ENCODE results near the gene KRTAP10-8.
"Not testable (repeated sequence)": the region's sequence is repeated elsewhere in the genome, so short reads cannot be mapped to it uniquely, and the experiment has no call there.

The KRTAP10-8 gene

GRCh38 chr21:44589586-44590305, 22.1 kb upstream of the KRTAP10-8 start:
- no peak for TF ChIP-seq POLR2A (IDR thresholded peaks at IDR 0.05; ENCODE audit: low read depth, low read length)
- no peak for DNase-seq (ENCODE audit: insufficient read length, low spot score)
- FAIRE-seq: no peak

- no peak for DNase-seq (ENCODE audit: insufficient read length, low spot score)
- FAIRE-seq: no peak
Measured at GRCh38 chr21:44590311-44590721, 21.6 kb upstream of the KRTAP10-8 start.

GRCh38 chr21:44590897-44591800, 20.7 kb upstream of the KRTAP10-8 start:
- not testable (repeated sequence) for DNase-seq (ENCODE audit: insufficient read length, low spot score); FAIRE-seq

More at GRCh38 chr21:44590311-44590721, 21.6 kb upstream of the KRTAP10-8 start:
- no peak for TF ChIP-seq POLR2A (IDR thresholded peaks at IDR 0.05; ENCODE audit: low read depth, low read length)

GRCh38 chr21:44591801-44592130, 20.1 kb upstream of the KRTAP10-8 start:
- FAIRE-seq; DNase-seq (ENCODE audit: insufficient read length, low spot score): not testable (repeated sequence)

GRCh38 chr21:44592446-44593311, 19.2 kb upstream of the KRTAP10-8 start, which contains the start of gene KRTAP10-6:
Gene KRTAP10-6 (minus strand): TSS chr21:44592505. CDS start chr21:44592484, 21 bp downstream.
- DNase-seq (ENCODE audit: insufficient read length, low spot score) (no peak), FAIRE-seq (no peak)
- no peak for TF ChIP-seq POLR2A (IDR thresholded peaks at IDR 0.05; ENCODE audit: low read depth, low read length)

GRCh38 chr21:44593598-44594405, 18.1 kb upstream of the KRTAP10-8 start:
- FAIRE-seq (no peak), DNase-seq (ENCODE audit: insufficient read length, low spot score) (no peak)
- no peak for TF ChIP-seq POLR2A (IDR thresholded peaks at IDR 0.05; ENCODE audit: low read depth, low read length)

- no peak for DNase-seq (ENCODE audit: insufficient read length, low spot score)
- TF ChIP-seq POLR2A (IDR thresholded peaks at IDR 0.05; ENCODE audit: low read depth, low read length): no peak
Measured at GRCh38 chr21:44594406-44594916, 17.4 kb upstream of the KRTAP10-8 start.

GRCh38 chr21:44595524-44595923, 16.4 kb upstream of the KRTAP10-8 start:
- no peak for TF ChIP-seq POLR2A (IDR thresholded peaks at IDR 0.05; ENCODE audit: low read depth, low read length)
- no peak for DNase-seq (ENCODE audit: insufficient read length, low spot score)
- no peak for FAIRE-seq

More at GRCh38 chr21:44594406-44594916, 17.4 kb upstream of the KRTAP10-8 start:
- no peak for FAIRE-seq

GRCh38 chr21:44596068-44596725, 15.7 kb upstream of the KRTAP10-8 start:
- DNase-seq (ENCODE audit: insufficient read length, low spot score): no peak
- FAIRE-seq: no peak
- TF ChIP-seq POLR2A (IDR thresholded peaks at IDR 0.05; ENCODE audit: low read depth, low read length): no peak

GRCh38 chr21:44598061-44598460, 13.8 kb upstream of the KRTAP10-8 start:
- TF ChIP-seq POLR2A (IDR thresholded peaks at IDR 0.05; ENCODE audit: low read depth, low read length): no peak
- DNase-seq (ENCODE audit: insufficient read length, low spot score): no peak
- FAIRE-seq: no peak

GRCh38 chr21:44599264-44600029, 12.4 kb upstream of the KRTAP10-8 start:
- no peak for DNase-seq (ENCODE audit: insufficient read length, low spot score)
- no peak for FAIRE-seq
- TF ChIP-seq POLR2A (IDR thresholded peaks at IDR 0.05; ENCODE audit: low read depth, low read length): no peak

- not testable (repeated sequence) for FAIRE-seq; DNase-seq (ENCODE audit: insufficient read length, low spot score)
Measured at GRCh38 chr21:44600118-44600978, 11.5 kb upstream of the KRTAP10-8 start, which contains the start of gene KRTAP10-7. Gene KRTAP10-7 (plus strand): TSS chr21:44600597. CDS start chr21:44600622, 25 bp downstream.

- not testable (repeated sequence) for DNase-seq (ENCODE audit: insufficient read length, low spot score); FAIRE-seq
Measured at GRCh38 chr21:44601091-44601490, 10.8 kb upstream of the KRTAP10-8 start.

All from H54 (cell line).